GM10266 (cell line): Measurements from ENCODE around the gene ENO1.

Experiments used
- DNase-seq: peaks from one replicate; pipeline ENCODE4 v3.0.0; 2012; ENCODE audit errors: extremely low spot score
- TF ChIP-seq, protein P1 (sequence below): IDR thresholded peaks from 2 replicates; pipeline ENCODE4 v1.5.1; 2012; ENCODE audit warnings: mild to moderate bottlenecking, low read depth; ENCODE audit not compliant: control insufficient read depth, insufficient read depth; ENCODE audit errors: missing control alignments

ENO1 gene

GRCh38 chr1:8914466-8914865 is 36.0 kb upstream of the ENO1 start:
- TF ChIP-seq, protein P1, sequence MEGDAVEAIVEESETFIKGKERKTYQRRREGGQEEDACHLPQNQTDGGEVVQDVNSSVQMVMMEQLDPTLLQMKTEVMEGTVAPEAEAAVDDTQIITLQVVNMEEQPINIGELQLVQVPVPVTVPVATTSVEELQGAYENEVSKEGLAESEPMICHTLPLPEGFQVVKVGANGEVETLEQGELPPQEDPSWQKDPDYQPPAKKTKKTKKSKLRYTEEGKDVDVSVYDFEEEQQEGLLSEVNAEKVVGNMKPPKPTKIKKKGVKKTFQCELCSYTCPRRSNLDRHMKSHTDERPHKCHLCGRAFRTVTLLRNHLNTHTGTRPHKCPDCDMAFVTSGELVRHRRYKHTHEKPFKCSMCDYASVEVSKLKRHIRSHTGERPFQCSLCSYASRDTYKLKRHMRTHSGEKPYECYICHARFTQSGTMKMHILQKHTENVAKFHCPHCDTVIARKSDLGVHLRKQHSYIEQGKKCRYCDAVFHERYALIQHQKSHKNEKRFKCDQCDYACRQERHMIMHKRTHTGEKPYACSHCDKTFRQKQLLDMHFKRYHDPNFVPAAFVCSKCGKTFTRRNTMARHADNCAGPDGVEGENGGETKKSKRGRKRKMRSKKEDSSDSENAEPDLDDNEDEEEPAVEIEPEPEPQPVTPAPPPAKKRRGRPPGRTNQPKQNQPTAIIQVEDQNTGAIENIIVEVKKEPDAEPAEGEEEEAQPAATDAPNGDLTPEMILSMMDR: no peak
- no peak for DNase-seq

DNA sequence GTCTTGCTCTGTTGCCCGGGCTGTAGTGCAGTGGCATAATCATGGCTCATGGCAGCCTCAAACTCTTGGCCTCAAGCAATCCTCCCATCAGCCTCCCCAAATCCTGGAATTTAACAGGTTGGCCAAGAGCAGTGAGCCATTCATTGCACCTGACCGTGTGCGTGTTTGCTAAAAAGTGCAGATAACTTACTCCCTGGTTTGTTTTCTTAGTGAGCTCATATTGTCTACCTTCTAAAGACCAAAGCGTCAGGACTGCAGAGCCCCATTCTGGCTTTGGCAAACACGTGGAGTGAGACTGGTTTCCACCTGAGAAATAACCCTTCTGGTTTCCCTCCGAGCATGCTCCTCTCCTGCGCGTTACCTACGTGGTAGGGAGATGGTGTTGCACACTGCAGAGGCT is 35.0 kb upstream of the ENO1 start:
- DNase-seq: no peak
- TF ChIP-seq, protein P1: no peak

- no peak for DNase-seq
- TF ChIP-seq, protein P1: no peak
Observed at GRCh38 chr1:8911416-8912309, 33.2 kb upstream of the ENO1 start.

DNA sequence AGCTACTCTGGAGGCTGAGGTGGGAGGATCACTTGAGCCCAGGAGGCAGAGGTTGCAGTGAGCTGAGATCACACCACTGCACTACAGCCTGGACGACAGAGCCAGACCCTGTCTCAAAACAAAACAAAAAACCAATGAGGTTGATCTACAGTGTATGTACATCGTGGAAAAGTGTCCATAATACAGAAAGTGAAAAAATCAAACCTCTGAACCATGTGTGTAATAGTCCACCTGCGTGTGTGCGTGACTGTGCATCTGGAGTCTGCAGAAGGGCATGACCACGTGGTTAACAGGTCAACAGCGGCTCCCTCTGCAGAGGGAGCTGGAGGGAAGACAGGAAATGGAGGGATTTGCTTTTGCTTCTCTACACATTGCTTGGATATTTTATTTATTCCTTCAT is 32.4 kb upstream of the ENO1 start:
- TF ChIP-seq, protein P1: no peak
- DNase-seq: no peak

DNA sequence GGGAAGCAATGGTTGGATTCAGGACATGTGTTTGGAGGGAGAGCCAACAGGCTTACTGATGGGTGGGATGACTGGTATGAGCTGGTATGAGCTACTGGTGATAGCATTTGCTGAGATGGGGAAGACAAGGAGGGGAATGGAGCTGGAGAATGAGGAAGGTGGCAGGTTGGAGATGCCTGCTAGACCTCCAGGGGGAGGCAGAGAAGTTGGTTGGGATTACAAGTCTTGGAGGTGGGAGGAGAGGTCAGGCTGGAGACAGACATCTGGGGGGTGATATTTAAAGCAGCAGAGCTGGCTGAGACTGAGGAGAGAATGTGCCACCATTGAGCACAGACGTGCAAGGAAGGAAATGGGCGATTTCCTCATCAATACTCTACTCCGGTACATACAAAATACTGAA is 31.8 kb upstream of the ENO1 start:
- no peak for DNase-seq

GRCh38 chr1:8908388-8909151 is 30.1 kb upstream of the ENO1 start:
- TF ChIP-seq, protein P1: no peak
- DNase-seq: no peak

More for the DNA sequence above, 31.8 kb upstream of the ENO1 start:
- TF ChIP-seq, protein P1: no peak
